ENCODE data around the gene TBC1D30.
"Not testable (repeated sequence)": the region's sequence is repeated elsewhere in the genome, so short reads cannot be mapped to it uniquely, and the experiment has no call there.

The TBC1D30 gene

GRCh38 chr12:64824500-64825142, at the start of gene TBC1D30:
Gene TBC1D30 (plus strand): TSS chr12:64824647. CDS start chr12:64824880, 233 bp downstream.
- no peak for DNase-seq

GRCh38 chr12:64775147-64775736, 49.2 kb upstream of the TBC1D30 start:
- DNase-seq: not testable (repeated sequence)

- DNase-seq: no peak
Observed at GRCh38 chr12:64779354-64779974, 45.0 kb upstream of the TBC1D30 start.

- no peak for DNase-seq
Observed at GRCh38 chr12:64780132-64780530, 44.3 kb upstream of the TBC1D30 start.

- DNase-seq: no peak
Observed at GRCh38 chr12:64780531-64781279, 43.7 kb upstream of the TBC1D30 start.

- DNase-seq: no peak
Observed at GRCh38 chr12:64781280-64782190, 42.9 kb upstream of the TBC1D30 start.

- DNase-seq: no peak
Observed at GRCh38 chr12:64782191-64782876, 42.1 kb upstream of the TBC1D30 start.

- no peak for DNase-seq
Observed at GRCh38 chr12:64785838-64786237, 38.6 kb upstream of the TBC1D30 start.

- no peak for DNase-seq
Observed at GRCh38 chr12:64790166-64790565, 34.3 kb upstream of the TBC1D30 start.

GRCh38 chr12:64791036-64791435, 33.4 kb upstream of the TBC1D30 start:
- DNase-seq: no peak

- no peak for DNase-seq
Observed at GRCh38 chr12:64792128-64792527, 32.3 kb upstream of the TBC1D30 start.

- no peak for DNase-seq
Observed at GRCh38 chr12:64793610-64794009, 30.8 kb upstream of the TBC1D30 start.

- DNase-seq: no peak
Observed at GRCh38 chr12:64794305-64794704, 30.1 kb upstream of the TBC1D30 start.

GRCh38 chr12:64796205-64796845, 28.1 kb upstream of the TBC1D30 start:
- peak; percentile 5 for DNase-seq

GRCh38 chr12:64797156-64797555, 27.3 kb upstream of the TBC1D30 start:
- DNase-seq: no peak

- no peak for DNase-seq
Observed at GRCh38 chr12:64798165-64798564, 26.3 kb upstream of the TBC1D30 start.

- no peak for DNase-seq
Observed at GRCh38 chr12:64800640-64801039, 23.8 kb upstream of the TBC1D30 start.

GRCh38 chr12:64801381-64801780, 23.1 kb upstream of the TBC1D30 start:
- DNase-seq: no peak

GRCh38 chr12:64802180-64802775, 22.2 kb upstream of the TBC1D30 start:
- DNase-seq: peak; percentile 4

- no peak for DNase-seq
Observed at GRCh38 chr12:64806173-64806572, 18.3 kb upstream of the TBC1D30 start.

Data from NK-92 treated with Interleukin-12 subunit alpha and Interleukin-12 subunit beta, amount 100 ng/mL, for 24 hours (cell line).